Measurements from ENCODE around the gene LZTR1. TPM values are rescaled to one million over a fixed set of nuclear protein-coding genes. Genes with fewer than 3 reads are reported as not detected.

Gene LZTR1
- total and polyA plus RNA-seq, 2 of the 8 experiments (the other 6 are each of a cell fraction or from before 2014, with no cell fraction given) = 22.3 to 31.0 TPM

DNA sequence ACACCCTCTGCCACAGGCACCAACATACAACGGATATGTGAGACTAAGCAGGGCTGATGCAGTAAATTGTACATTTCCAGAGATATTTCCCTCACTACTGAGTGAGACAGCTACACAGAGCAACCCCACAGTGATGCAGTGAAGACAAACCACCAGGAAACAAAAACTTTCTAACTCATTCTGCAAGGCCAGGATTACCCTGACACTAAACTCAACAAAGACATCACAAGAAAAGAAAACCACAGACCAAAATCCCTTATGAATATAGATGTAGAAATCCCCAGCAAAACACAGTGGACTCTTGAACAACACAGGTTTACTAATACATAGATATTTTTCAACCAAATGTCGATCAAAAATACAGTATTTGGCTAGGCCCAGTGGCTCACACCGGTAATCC, 51.8 kb downstream of the LZTR1 start:
- ChIA-PET POLR2A (ENCODE audit: partially characterized antibody) (no interaction called here), CTCF (ENCODE audit: partially characterized antibody) (interaction anchor here (0.7 to 5.5 kb wide), 4 partner anchors 11 to 71 kb away, joined by 3 to 37 read pairs (median 4); no protein-coding TSS in a partner anchor)
- Histone ChIP-seq H3K9ac (replicated peaks in 1 of 4; ENCODE audit: extremely low read depth in 1 of 4, low read depth in 3 of 4, low read length in 3 of 4) (no peak overlapping the region), H2BK20ac (ENCODE audit: low read length) (no peak overlapping the region), H4K20me1 (replicated peaks in 1 of 2; ENCODE audit: control insufficient read depth in 1 of 2, insufficient read depth in 2 of 2, low read length in 2 of 2) (no peaks in the 10 kb centered on the region), H3K14ac (ENCODE audit: insufficient read length) (no peak overlapping the region), H3K56ac (replicated peaks; ENCODE audit: insufficient read length, low read depth, low read length) (no peak overlapping the region), H2BK15ac (ENCODE audit: low read length) (no peak overlapping the region), H3K27ac (ENCODE audit: low read depth, low read length) (no peak overlapping the region), H4K8ac (ENCODE audit: extremely low read depth, insufficient read depth, low read length) (no peak overlapping the region), H2AK5ac (ENCODE audit: low read depth, low read length) (no peak overlapping the region), H3K23me2 (ENCODE audit: low read depth, low read length) (peaks cover 9% of the 10 kb centered on the region; the same call in 1 of the 2 replicates), H3K4me1 (replicated peaks in 1 of 4; ENCODE audit: control insufficient read depth in 3 of 4, insufficient read depth in 4 of 4, low read length in 3 of 4) (peaks cover 0 to 4% (median 2%) of the 10 kb centered on the region in 4 experiments; a peak in 3 of 7 replicates), H3K4ac (replicated peaks; ENCODE audit: insufficient read length, low read depth, low read length) (no peak overlapping the region), H3K27me3 (replicated peaks in 1 of 4; ENCODE audit: control insufficient read depth in 3 of 4, extremely low read depth in 1 of 4, insufficient read depth in 3 of 4, low read length in 3 of 4) (peaks cover 6 to 31% (median 26%) of the 10 kb centered on the region in 4 experiments), H3K18ac (ENCODE audit: extremely low read depth, low read length) (no peak overlapping the region), H3K4me2 (ENCODE audit: insufficient read depth in 1 of 2, low read depth in 2 of 2, low read length in 2 of 2) (no peak overlapping the region), H2BK5ac (ENCODE audit: low read depth, low read length) (no peak overlapping the region), H4K91ac (replicated peaks; ENCODE audit: insufficient read length, low read length) (no peak overlapping the region), H3K79me2 (ENCODE audit: control insufficient read depth in 1 of 2, insufficient read depth in 2 of 2, low read length in 2 of 2) (no peaks in the 10 kb centered on the region), H3K9me3 (ENCODE audit: insufficient read depth in 2 of 2, low read depth in 1 of 2, low read length in 1 of 2) (no peaks in the 10 kb centered on the region), H3K36me3 (ENCODE audit: control insufficient read depth in 2 of 4, insufficient read depth in 4 of 4, low read length in 3 of 4) (no peaks in the 10 kb centered on the region), H3K4me3 (ENCODE audit: extremely low read depth in 1 of 4, insufficient read depth in 2 of 4, low read depth in 3 of 4, low read length in 4 of 4) (no peak overlapping the region), H4K5ac (ENCODE audit: insufficient read length, low read depth, low read length) (no peak overlapping the region), H3K23ac (ENCODE audit: insufficient read length) (no peak overlapping the region), H2BK12ac (ENCODE audit: low read depth, low read length) (no peak overlapping the region), H3K79me1 (ENCODE audit: low read depth, low read length) (no peaks in the 10 kb centered on the region), H2BK120ac (replicated peaks; ENCODE audit: low read depth, low read length) (no peak overlapping the region), H2AFZ (ENCODE audit: low read length) (no peak overlapping the region)
- TF ChIP-seq PHF8 (conservative IDR thresholded peaks at IDR 0.05; ENCODE audit: low read depth, low read length) (no peak), KDM1A (IDR thresholded peaks at IDR 0.05; ENCODE audit: borderline replicate concordance, low read length) (no peak), CHD1 (IDR thresholded peaks at IDR 0.05; ENCODE audit: low read depth, low read length) (no peak), HDAC2 (IDR thresholded peaks at IDR 0.05; ENCODE audit: borderline replicate concordance in 1 of 2, low read depth in 2 of 2, low read length in 2 of 2) (no peak), RBBP5 (IDR thresholded peaks at IDR 0.05; ENCODE audit: borderline replicate concordance, low read depth, low read length) (no peak), BACH1 (IDR thresholded peaks at IDR 0.05; ENCODE audit: low read length) (no peak), CHD2 (IDR thresholded peaks at IDR 0.05; ENCODE audit: low read length) (no peak)
- FAIRE-seq (no peak), DNase-seq (ENCODE audit: low read depth in 1 of 2, low spot score in 2 of 2) (no peak)
- 95% methylated on average over 3 of the region's 3 CpGs; no CpG with 5 or more reads in 1 of the 2 experiments for WGBS, 2 experiments (ENCODE audit: extremely low coverage in 1 of 2, insufficient coverage in 1 of 2, insufficient read length in 1 of 2, insufficient replicate concordance in 2 of 2, low coverage in 1 of 2, low lambda C conversion rate in 2 of 2, missing lambda C conversion rate in 1 of 2)
